Spleen (tissue), 7 donors: ENCODE data around the gene BHLHA9.

Source experiments
- CTCF ChIP-seq, 11 experiments: fragments of 200-600 bp in 7 of 11; fragments of 450-650 bp in 4 of 11; sonication (generic) in 4 of 11; IDR thresholded peaks in 8 of 11; conservative IDR thresholded peaks in 3 of 11; 1 replicate in 7 of 11; 2 replicates in 4 of 11; pipeline versions ENCODE4 v1.4.0 to v1.8.0; 2016 to 2021; ENCODE audit warnings: antibody characterized with exemption in 11 of 11, inconsistent platforms in 4 of 11, mild to moderate bottlenecking in 1 of 11
- POLR2A ChIP-seq, 3 donors: fragments of 450-650 bp; IDR thresholded peaks; one replicate each; pipeline ENCODE4 v1.5.1; 2017; ENCODE audit warnings: antibody characterized with exemption in 3 of 3, mild to moderate bottlenecking in 1 of 3
- POLR2AphosphoS5 ChIP-seq, 3 donors: sonication (generic); formaldehyde crosslinking; IDR thresholded peaks; one replicate each; pipeline ENCODE4 v1.5.1; 2017; ENCODE audit warnings: antibody characterized with exemption in 3 of 3
- donor health status: DM: no; HTN: no; CAD: no; lungs with moderate emphysema.
- donor health status: DM: no; HTN: no; CAD: no.
- donor health status: DM: no; HTN: no; CAD: no.

- TF ChIP-seq POLR2A (IDR thresholded peaks at IDR 0.05) (no peak), CTCF (IDR thresholded peaks at IDR 0.05 in 8 of 11, conservative IDR thresholded peaks at IDR 0.05 in 3 of 11) (no peak), POLR2AphosphoS5 (IDR thresholded peaks at IDR 0.05) (no peak)
Observed at GRCh38 chr17:1304962-1305563, 34.8 kb downstream of the BHLHA9 start.
